GM18508 (cell line): ENCODE measurements around the gene NDUFV2.

Experiments
- ATAC-seq: cut with Tn5 transposase; IDR thresholded peaks from one replicate; pipeline ENCODE4 v1.9.1; 2021; ENCODE audit warnings: moderate number of reproducible peaks; ENCODE audit not compliant: insufficient read depth, unreplicated experiment

NDUFV2 gene

GRCh38 chr18:9113468-9114149 is 11.1 kb downstream of the NDUFV2 start:
- ATAC-seq, result no peak

GRCh38 chr18:9115984-9116383 is 13.5 kb downstream of the NDUFV2 start:
- ATAC-seq, result no peak

- no peak for ATAC-seq
Measured at GRCh38 chr18:9117980-9118841, 15.7 kb downstream of the NDUFV2 start.

- ATAC-seq, result no peak
Measured at GRCh38 chr18:9120796-9121195, 18.3 kb downstream of the NDUFV2 start.

GRCh38 chr18:9123520-9123919 is 21.0 kb downstream of the NDUFV2 start:
- ATAC-seq, result no peak

GRCh38 chr18:9124824-9125223 is 22.3 kb downstream of the NDUFV2 start:
- ATAC-seq, result no peak

GRCh38 chr18:9126337-9126736 is 23.8 kb downstream of the NDUFV2 start:
- no peak for ATAC-seq

GRCh38 chr18:9130195-9130594 is 27.7 kb downstream of the NDUFV2 start:
- no peak for ATAC-seq

GRCh38 chr18:9130806-9131205 is 28.3 kb downstream of the NDUFV2 start:
- no peak for ATAC-seq

- ATAC-seq, result no peak
Measured at GRCh38 chr18:9132628-9133027, 30.1 kb downstream of the NDUFV2 start.

- no peak for ATAC-seq
Measured at GRCh38 chr18:9133225-9133624, 30.7 kb downstream of the NDUFV2 start.

- ATAC-seq, result no peak
Measured at GRCh38 chr18:9135081-9135911, 32.8 kb downstream of the NDUFV2 start.

- peak; percentile 1 for ATAC-seq
Measured at GRCh38 chr18:9135912-9136314, 33.4 kb downstream of the NDUFV2 start.

GRCh38 chr18:9136315-9137155 is 34.0 kb downstream of the NDUFV2 start, which contains the start of gene ANKRD12:
TSS of gene ANKRD12 (plus strand) at chr18:9136781. CDS start at chr18:9182433, 45,652 bp downstream.
- peak; percentile 64 for ATAC-seq

GRCh38 chr18:9137168-9138066 is 34.9 kb downstream of the NDUFV2 start:
- ATAC-seq, result peak; percentile 7

- no peak for ATAC-seq
Measured at GRCh38 chr18:9139400-9140039, 37.0 kb downstream of the NDUFV2 start.

- no peak for ATAC-seq
Measured at GRCh38 chr18:9140381-9140780, 37.9 kb downstream of the NDUFV2 start.

- no peak for ATAC-seq
Measured at GRCh38 chr18:9140984-9141383, 38.5 kb downstream of the NDUFV2 start.
